GM12872 (cell line): Measurements from ENCODE around the gene THEM4.

Experiments
- TF ChIP-seq, protein P1 (sequence below): IDR thresholded peaks from 3 replicates; pipeline ENCODE4 v1.5.1; 2011; ENCODE audit warnings: low read depth, mild to moderate bottlenecking, low read length, moderate library complexity; ENCODE audit not compliant: insufficient read depth

The THEM4 gene

DNA sequence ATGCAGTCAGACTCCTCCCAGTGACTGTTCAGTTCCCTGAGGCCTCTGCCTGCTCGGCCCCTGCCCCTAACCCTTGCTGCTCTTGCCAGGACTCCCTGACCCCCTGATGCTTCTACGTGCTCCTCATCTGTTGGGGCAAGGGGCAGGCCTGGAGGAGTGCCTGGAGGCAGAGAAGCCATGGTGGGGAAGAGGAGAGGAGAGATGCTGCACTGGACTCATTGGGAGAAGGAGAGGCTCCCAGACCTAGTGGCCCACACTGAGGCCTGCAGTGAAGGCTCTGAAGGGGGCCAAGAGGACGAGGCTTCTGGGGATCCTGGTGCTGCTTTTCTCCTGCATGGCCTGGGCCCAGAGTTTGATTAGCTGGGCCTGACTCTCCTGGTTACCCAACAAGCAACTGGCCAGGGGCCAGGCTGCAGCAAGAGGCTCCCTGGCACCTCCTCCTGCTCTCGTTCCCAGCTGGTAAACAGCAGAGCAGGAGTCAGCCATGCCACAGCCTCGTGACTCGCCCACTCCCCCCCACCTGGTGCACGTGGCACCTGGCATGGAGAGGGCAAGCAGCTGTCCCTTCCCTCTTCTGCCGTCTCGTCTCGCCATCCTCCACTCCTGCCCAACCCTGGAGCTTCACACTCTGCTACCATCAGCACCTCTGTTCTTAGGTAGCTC is 76.9 kb downstream of the THEM4 start:
- TF ChIP-seq, protein P1, sequence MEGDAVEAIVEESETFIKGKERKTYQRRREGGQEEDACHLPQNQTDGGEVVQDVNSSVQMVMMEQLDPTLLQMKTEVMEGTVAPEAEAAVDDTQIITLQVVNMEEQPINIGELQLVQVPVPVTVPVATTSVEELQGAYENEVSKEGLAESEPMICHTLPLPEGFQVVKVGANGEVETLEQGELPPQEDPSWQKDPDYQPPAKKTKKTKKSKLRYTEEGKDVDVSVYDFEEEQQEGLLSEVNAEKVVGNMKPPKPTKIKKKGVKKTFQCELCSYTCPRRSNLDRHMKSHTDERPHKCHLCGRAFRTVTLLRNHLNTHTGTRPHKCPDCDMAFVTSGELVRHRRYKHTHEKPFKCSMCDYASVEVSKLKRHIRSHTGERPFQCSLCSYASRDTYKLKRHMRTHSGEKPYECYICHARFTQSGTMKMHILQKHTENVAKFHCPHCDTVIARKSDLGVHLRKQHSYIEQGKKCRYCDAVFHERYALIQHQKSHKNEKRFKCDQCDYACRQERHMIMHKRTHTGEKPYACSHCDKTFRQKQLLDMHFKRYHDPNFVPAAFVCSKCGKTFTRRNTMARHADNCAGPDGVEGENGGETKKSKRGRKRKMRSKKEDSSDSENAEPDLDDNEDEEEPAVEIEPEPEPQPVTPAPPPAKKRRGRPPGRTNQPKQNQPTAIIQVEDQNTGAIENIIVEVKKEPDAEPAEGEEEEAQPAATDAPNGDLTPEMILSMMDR = no peak

DNA sequence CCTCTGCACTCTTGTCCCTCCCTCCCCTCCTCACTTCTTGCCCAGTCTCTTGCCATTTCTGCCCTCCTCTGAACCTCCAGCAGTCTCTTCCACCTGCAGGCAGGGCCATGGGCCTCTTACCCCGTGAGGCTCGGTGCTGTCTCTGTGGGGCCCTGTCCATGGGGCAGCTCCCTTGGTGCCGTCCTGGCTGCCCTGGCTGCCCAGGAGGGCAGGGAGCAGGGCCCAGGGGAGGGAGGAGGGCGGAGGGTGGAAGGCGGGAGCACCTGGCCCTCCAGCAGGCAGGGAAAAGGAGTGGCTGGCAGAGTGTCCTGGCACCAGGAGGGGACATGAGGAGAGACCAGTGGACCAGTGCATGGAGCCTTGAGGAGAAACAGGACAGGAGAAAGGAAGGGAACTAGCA is 77.7 kb downstream of the THEM4 start, which contains the start of gene RORC:
Gene RORC (minus strand): TSS at position 198 of the 400 bp plus-strand sequence. CDS start 38 bp downstream, at position 160.
- TF ChIP-seq, protein P1 = no peak

DNA sequence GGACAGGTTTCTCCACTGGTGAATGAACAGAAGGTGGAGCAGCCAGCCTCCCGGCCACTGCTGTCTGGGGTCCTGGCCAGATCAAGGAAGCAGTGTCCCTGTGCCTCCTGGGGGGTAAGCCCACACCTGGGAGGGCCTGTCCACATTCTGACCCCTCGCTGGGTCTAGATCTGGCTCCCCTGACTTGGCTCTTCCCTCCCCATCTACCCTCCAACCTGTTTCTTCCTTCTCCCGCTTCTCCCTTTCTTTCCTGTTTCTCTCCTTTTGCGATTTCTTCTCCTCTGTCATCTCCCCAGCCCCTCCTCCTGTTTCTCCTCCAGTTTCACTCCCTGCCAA is 78.1 kb downstream of the THEM4 start:
- TF ChIP-seq, protein P1 = no peak

DNA sequence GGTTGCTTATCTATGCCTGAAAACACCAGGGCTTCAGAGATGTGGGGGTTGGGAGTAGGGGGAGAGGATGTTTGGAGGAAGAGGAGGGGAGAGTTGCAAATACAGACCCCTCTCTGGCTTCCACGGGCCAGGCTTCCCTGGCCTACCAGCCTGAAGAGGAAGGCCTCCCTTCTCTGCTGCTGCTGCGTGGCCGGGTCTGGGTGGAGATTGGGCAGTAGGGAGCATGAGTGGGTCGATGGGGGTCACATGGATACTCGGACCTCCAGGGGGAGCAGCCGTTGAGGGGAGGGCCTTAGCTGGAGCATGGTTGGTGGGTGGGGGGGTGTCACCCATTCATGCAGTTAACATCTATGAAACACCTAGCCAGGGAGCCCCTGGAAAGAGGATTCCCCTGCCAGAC is 79.3 kb downstream of the THEM4 start:
- TF ChIP-seq, protein P1 = no peak

DNA sequence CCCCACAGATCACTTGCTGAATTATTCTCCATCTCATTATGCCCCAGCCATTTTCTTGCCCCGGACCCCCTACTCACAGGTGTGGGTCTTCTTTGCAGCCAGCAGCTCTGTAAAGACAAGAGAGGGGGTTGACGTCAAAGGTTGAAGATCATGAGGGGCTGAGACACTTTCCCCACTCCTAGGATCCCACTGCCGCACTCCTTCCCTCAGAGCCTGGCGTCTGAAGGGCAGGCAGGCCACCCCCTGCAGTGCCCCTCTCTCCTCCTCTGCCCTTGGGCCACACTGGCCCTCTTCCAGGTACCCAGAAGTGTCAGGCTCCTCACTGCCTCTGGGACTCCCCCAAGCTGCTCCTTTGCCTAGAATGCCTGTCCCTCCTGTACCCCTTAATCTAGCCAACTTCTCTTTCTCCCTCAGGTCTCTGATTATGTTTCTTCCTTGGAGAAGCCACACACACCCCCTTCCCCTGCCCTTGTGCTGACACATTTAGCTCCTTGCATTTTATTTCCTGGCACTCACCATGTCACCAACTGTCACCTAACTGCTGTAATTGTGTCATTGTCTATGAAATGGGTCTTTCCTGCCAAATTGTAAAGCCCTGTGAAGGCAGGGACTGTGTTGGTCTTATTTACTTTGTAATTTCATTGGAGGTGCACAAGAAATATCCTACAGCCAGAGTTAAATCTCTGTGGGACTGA is 79.8 kb downstream of the THEM4 start:
- TF ChIP-seq, protein P1 = no peak

DNA sequence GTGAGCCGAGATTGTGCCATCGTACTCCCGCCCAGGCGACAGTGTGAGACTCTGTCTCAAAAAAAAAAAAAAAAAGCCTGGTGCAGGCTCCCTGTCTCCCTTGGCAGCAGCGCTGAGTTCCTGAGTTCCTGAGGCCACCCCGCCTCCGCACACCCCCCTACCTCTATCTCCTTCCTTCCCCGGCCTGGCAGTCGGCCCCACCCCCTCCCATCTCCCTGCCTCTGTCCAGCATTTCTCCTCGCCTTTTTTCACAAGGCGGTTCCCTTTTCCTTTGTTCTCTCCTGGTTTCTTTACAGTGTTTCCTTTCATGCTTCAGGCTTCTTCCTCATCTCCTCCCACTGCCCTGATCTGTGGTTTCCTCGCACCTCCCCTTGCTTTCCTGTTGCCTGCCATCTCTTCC is 80.4 kb downstream of the THEM4 start:
- TF ChIP-seq, protein P1 = no peak

DNA sequence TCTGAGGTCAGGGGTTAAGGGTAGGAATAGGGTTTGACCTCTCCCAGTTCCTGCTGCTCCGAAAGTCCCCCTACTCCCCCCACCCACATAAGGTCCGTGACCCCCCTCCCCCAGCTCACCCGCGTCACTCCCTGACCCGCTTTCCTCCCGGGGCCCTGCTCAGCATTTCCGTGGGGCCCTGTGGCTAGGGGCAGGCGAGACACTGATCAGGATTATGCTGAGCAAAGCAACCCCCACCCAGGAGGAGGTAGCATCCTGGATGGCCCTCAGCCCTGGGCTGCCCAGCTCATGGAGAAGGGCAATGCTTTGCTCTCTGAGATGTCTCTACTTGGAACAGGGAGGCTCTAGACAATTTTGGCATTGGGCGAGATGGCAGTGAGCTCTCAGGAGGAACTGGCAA is 81.5 kb downstream of the THEM4 start:
- TF ChIP-seq, protein P1 = no peak
